ENCODE data around the gene DNAJC3. TPM values are rescaled to one million over a fixed set of nuclear protein-coding genes. Genes with fewer than 3 reads are reported as not detected.

Gene DNAJC3
- total and polyA plus RNA-seq, 2 of the 8 experiments (the other 6 are each of a cell fraction or from before 2014, with no cell fraction given) = 4.3 to 24.1 TPM

DNA sequence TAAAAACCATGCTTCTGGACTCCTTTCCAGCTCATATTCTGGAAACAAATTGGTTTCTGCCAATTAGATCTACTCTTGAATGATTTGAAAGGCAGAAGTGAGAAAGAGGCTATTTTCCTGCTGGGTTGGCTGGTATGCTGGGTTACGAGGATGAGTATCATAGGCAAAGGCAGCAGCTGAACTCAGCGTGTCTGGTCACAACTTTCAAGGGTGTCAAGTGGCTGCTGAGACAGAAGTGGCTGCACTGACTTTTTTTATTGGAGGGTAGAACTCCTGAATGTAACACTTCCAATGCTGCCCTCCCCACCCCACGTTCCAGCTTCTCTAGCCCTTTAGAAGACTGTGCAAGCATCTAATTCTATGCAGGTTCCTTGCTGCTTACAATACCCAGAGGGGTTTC is 24.1 kb upstream of the DNAJC3 start:
- DNase-seq (ENCODE audit: low read depth in 1 of 2, low spot score in 2 of 2) = no peak
- H2AFZ ChIP-seq (ENCODE audit: low read length) = no peak overlapping the region

More for the DNA sequence above, 24.1 kb upstream of the DNAJC3 start:
- Histone ChIP-seq H3K4me1 (replicated peaks in 1 of 4; ENCODE audit: control insufficient read depth in 3 of 4, insufficient read depth in 4 of 4, low read length in 3 of 4) (0 out of 7 replicates have a peak, but pooled peaks cover 0 to 4% (median 0%) of the 10 kb centered on the region in 4 experiments), H3K79me1 (ENCODE audit: low read depth, low read length) (no peaks in the 10 kb centered on the region), H3K27ac (ENCODE audit: low read depth, low read length) (no peak overlapping the region), H3K14ac (ENCODE audit: insufficient read length) (no peak overlapping the region), H3K4me3 (ENCODE audit: extremely low read depth in 1 of 4, insufficient read depth in 2 of 4, low read depth in 3 of 4, low read length in 4 of 4) (no peak overlapping the region), H3K4ac (replicated peaks; ENCODE audit: insufficient read length, low read depth, low read length) (no peak overlapping the region), H2BK20ac (ENCODE audit: low read length) (no peak overlapping the region), H4K8ac (ENCODE audit: extremely low read depth, insufficient read depth, low read length) (no peak overlapping the region), H2BK120ac (replicated peaks; ENCODE audit: low read depth, low read length) (no peak overlapping the region), H3K23me2 (ENCODE audit: low read depth, low read length) (no peaks in the 10 kb centered on the region), H4K5ac (ENCODE audit: insufficient read length, low read depth, low read length) (no peak overlapping the region), H3K23ac (ENCODE audit: insufficient read length) (no peak overlapping the region), H3K9ac (replicated peaks in 1 of 4; ENCODE audit: extremely low read depth in 1 of 4, low read depth in 3 of 4, low read length in 3 of 4) (no peak overlapping the region), H3K27me3 (replicated peaks in 1 of 4; ENCODE audit: control insufficient read depth in 3 of 4, extremely low read depth in 1 of 4, insufficient read depth in 3 of 4, low read length in 3 of 4) (no peaks in the 10 kb centered on the region), H2BK5ac (ENCODE audit: low read depth, low read length) (no peak overlapping the region), H4K20me1 (replicated peaks in 1 of 2; ENCODE audit: control insufficient read depth in 1 of 2, insufficient read depth in 2 of 2, low read length in 2 of 2) (no peaks in the 10 kb centered on the region), H2AK5ac (ENCODE audit: low read depth, low read length) (no peak overlapping the region), H3K4me2 (ENCODE audit: insufficient read depth in 1 of 2, low read depth in 2 of 2, low read length in 2 of 2) (no peak overlapping the region), H3K18ac (ENCODE audit: extremely low read depth, low read length) (no peak overlapping the region), H3K36me3 (ENCODE audit: control insufficient read depth in 2 of 4, insufficient read depth in 4 of 4, low read length in 3 of 4) (no peaks in the 10 kb centered on the region), H2BK15ac (ENCODE audit: low read length) (no peak overlapping the region), H2BK12ac (ENCODE audit: low read depth, low read length) (no peak overlapping the region), H3K79me2 (ENCODE audit: control insufficient read depth in 1 of 2, insufficient read depth in 2 of 2, low read length in 2 of 2) (no peaks in the 10 kb centered on the region), H3K56ac (replicated peaks; ENCODE audit: insufficient read length, low read depth, low read length) (no peak overlapping the region), H3K9me3 (ENCODE audit: insufficient read depth in 2 of 2, low read depth in 1 of 2, low read length in 1 of 2) (0 out of 4 replicates have a peak, but pooled peaks cover 0 to 4% of the 10 kb centered on the region in 2 experiments), H4K91ac (replicated peaks; ENCODE audit: insufficient read length, low read length) (no peak overlapping the region)
- ChIA-PET CTCF (ENCODE audit: partially characterized antibody) (interaction anchor here (0.8 to 1.5 kb wide), 4 partner anchors 29 to 461 kb away, joined by 3 to 4 read pairs (median 3); no protein-coding TSS in a partner anchor), POLR2A (ENCODE audit: partially characterized antibody) (interaction anchor here (0.9 kb wide), 2 partner anchors 9 to 11 kb away, joined by 3 read pairs; no protein-coding TSS in a partner anchor)
- FAIRE-seq = no peak
- TF ChIP-seq SRF (IDR thresholded peaks at IDR 0.05; ENCODE audit: low read depth, low read length) (no peak), SIN3A (conservative IDR thresholded peaks at IDR 0.05 in 1 of 2, IDR thresholded peaks at IDR 0.05 in 1 of 2; ENCODE audit: low read depth in 1 of 2, low read length in 2 of 2) (no peak), PHF8 (conservative IDR thresholded peaks at IDR 0.05; ENCODE audit: low read depth, low read length) (no peak), KDM1A (IDR thresholded peaks at IDR 0.05; ENCODE audit: borderline replicate concordance, low read length) (no peak), BRCA1 (IDR thresholded peaks at IDR 0.05; ENCODE audit: low read depth, low read length) (no peak), HDAC2 (IDR thresholded peaks at IDR 0.05; ENCODE audit: borderline replicate concordance in 1 of 2, low read depth in 2 of 2, low read length in 2 of 2) (no peak), GABPA (IDR thresholded peaks at IDR 0.05; ENCODE audit: borderline replicate concordance, insufficient read depth, low read length) (no peak)
- WGBS, 2 experiments (ENCODE audit: extremely low coverage in 1 of 2, insufficient coverage in 1 of 2, insufficient read length in 1 of 2, insufficient replicate concordance in 2 of 2, low coverage in 1 of 2, low lambda C conversion rate in 2 of 2, missing lambda C conversion rate in 1 of 2) = 80% methylated on average over 3 of the region's 3 CpGs; no CpG with 5 or more reads in 1 of the 2 experiments
